HT1080 (cell line): ENCODE measurements around the gene TMIGD2. TPM values are rescaled to one million over a fixed set of nuclear protein-coding genes. Genes with fewer than 3 reads are reported as not detected.
"Not testable (repeated sequence)": the region's sequence is repeated elsewhere in the genome, so short reads cannot be mapped to it uniquely, and the experiment has no call there.

ENCODE experiments used
- DNase-seq: peaks from one replicate; pipeline ENCODE4 v3.0.0-alpha.2; 2015; ENCODE audit warnings: low read depth
- total RNA-seq: library from RNA; depleted of rRNA; stranded (reverse); fragments of >200 nt; shearing (Covaris generic); gene quantifications from 2 replicates; pipeline ENCODE4 v1.2.3, GENCODE V29; 2014; rRNA removed

TMIGD2 gene
- total RNA-seq, 1 experiment from 2014 or later: not detected

GRCh38 chr19:4267901-4268815 is 34.0 kb downstream of the TMIGD2 start:
- DNase-seq: no peak

GRCh38 chr19:4267101-4267900 is 34.9 kb downstream of the TMIGD2 start:
- DNase-seq: peak; percentile 59

GRCh38 chr19:4266253-4267000 is 35.8 kb downstream of the TMIGD2 start:
- DNase-seq: no peak

- DNase-seq: no peak
Observed at GRCh38 chr19:4264812-4265211, 37.4 kb downstream of the TMIGD2 start.

GRCh38 chr19:4260613-4261191 is 41.5 kb downstream of the TMIGD2 start:
- DNase-seq: no peak

- DNase-seq: no peak
Observed at GRCh38 chr19:4258181-4258580, 44.0 kb downstream of the TMIGD2 start.

- DNase-seq: no peak
Observed at GRCh38 chr19:4257025-4257424, 45.2 kb downstream of the TMIGD2 start.

GRCh38 chr19:4256563-4256962 is 45.6 kb downstream of the TMIGD2 start:
- DNase-seq: no peak

GRCh38 chr19:4246767-4247593 is 55.2 kb downstream of the TMIGD2 start, which contains the start of gene YJU2:
YJU2 (plus strand) TSS chr19:4247080; CDS start chr19:4247147, 67 bp downstream.
- DNase-seq: peak; percentile 96

- DNase-seq: not testable (repeated sequence)
Observed at GRCh38 chr19:4245938-4246337, 56.3 kb downstream of the TMIGD2 start.

Other genes starting within 250 kb of the TMIGD2 start
- gene ZBTB7A, start 235.5 kb downstream of the TMIGD2 start, total RNA-seq: 8.8 and 17.2 TPM in 2 replicates
- gene MAP2K2, start 178.3 kb downstream of the TMIGD2 start, total RNA-seq: 105 and 124 TPM in 2 replicates
- gene CREB3L3, start 148.8 kb downstream of the TMIGD2 start, total RNA-seq: not detected in 2 replicates
- 16.4 and 18.5 TPM in 2 replicates for gene SIRT6, start 119.8 kb downstream of the TMIGD2 start, total RNA-seq
- gene ANKRD24, start 119.7 kb downstream of the TMIGD2 start, total RNA-seq: 0.20 and 0.42 TPM in 2 replicates
- gene EBI3, start 72.9 kb downstream of the TMIGD2 start, total RNA-seq: 0.63 and 1.3 TPM in 2 replicates
- 23.8 and 28.1 TPM in 2 replicates for gene YJU2, start 55.3 kb downstream of the TMIGD2 start, total RNA-seq
- gene SHD, start 23.1 kb downstream of the TMIGD2 start, total RNA-seq: not detected in 2 replicates
- gene FSD1, start 2.2 kb upstream of the TMIGD2 start, total RNA-seq: 9.7 and 10.0 TPM in 2 replicates
- gene STAP2, start 36.4 kb upstream of the TMIGD2 start, total RNA-seq: 2.3 and 3.6 TPM in 2 replicates
- 1.3 and 2.7 TPM in 2 replicates for gene MPND, start 41.2 kb upstream of the TMIGD2 start, total RNA-seq
- 46.6 and 62.9 TPM in 2 replicates for gene SH3GL1, start 98.2 kb upstream of the TMIGD2 start, total RNA-seq
- gene CHAF1A, start 100.3 kb upstream of the TMIGD2 start, total RNA-seq: 26.5 and 44.1 TPM in 2 replicates
- 48.4 and 75.4 TPM in 2 replicates for gene UBXN6, start 155.4 kb upstream of the TMIGD2 start, total RNA-seq
- 21.4 and 26.4 TPM in 2 replicates for gene HDGFL2, start 169.9 kb upstream of the TMIGD2 start, total RNA-seq
- 0.03 and 0.06 TPM in 2 replicates for gene PLIN4, start 216.1 kb upstream of the TMIGD2 start, total RNA-seq
- gene PLIN5, start 232.8 kb upstream of the TMIGD2 start, total RNA-seq: not detected in 2 replicates
- gene LRG1, start 237.6 kb upstream of the TMIGD2 start, total RNA-seq: not detected in 2 replicates